MCF 10A (cell line): ENCODE results near the gene FHOD1. TPM values are rescaled to one million over a fixed set of nuclear protein-coding genes. Genes with fewer than 3 reads are reported as not detected.

Experiments
- BruUV-seq: library from RNA; stranded (reverse); fragments of 400-500 nt; replicated peaks from 2 replicates; lab custom pipeline; 2021; lab: Mats Ljungman, UMichigan
- CTCF ChIA-PET: fragments of 300-600 bp; sonication (Branson Sonifier 250); formaldehyde crosslinking; extraction: SDS; loops from one replicate; lab custom pipeline; 2021; ENCODE audit warnings: antibody characterized with exemption, inconsistent platforms; lab: Yijun Ruan, JAX
- POLR2A ChIA-PET: fragments of 300-600, 350-650 bp; sonication (Branson Sonifier 250); formaldehyde crosslinking; extraction: SDS; loops from one replicate; lab custom pipeline; 2020; ENCODE audit warnings: antibody characterized with exemption, inconsistent platforms; lab: Yijun Ruan, JAX
- DNase-seq: peaks from one replicate; pipeline ENCODE4 v3.0.0-alpha.2; 2018; ENCODE audit not compliant: unreplicated experiment
- H3K27ac Mint-ChIP-seq: one replicate; pipeline ENCODE4 v1.8.0; 2022; ENCODE audit warnings: mild to moderate bottlenecking, low read depth, mixed read lengths; ENCODE audit not compliant: unreplicated experiment
- H3K27me3 Mint-ChIP-seq: one replicate; pipeline ENCODE4 v1.8.0; 2022; ENCODE audit warnings: mixed read lengths; ENCODE audit not compliant: insufficient read depth, unreplicated experiment
- H3K36me3 Mint-ChIP-seq: one replicate; pipeline ENCODE4 v1.8.0; 2022; ENCODE audit warnings: mild to moderate bottlenecking, moderate library complexity, mixed read lengths; ENCODE audit not compliant: insufficient read depth, unreplicated experiment
- H3K4me1 Mint-ChIP-seq: one replicate; pipeline ENCODE4 v1.8.0; 2022; ENCODE audit warnings: mixed read lengths; ENCODE audit not compliant: insufficient read depth, unreplicated experiment
- H3K4me3 Mint-ChIP-seq: one replicate; pipeline ENCODE4 v1.8.0; 2022; ENCODE audit warnings: mild to moderate bottlenecking, moderate library complexity, mixed read lengths; ENCODE audit not compliant: unreplicated experiment
- H3K9me3 Mint-ChIP-seq: one replicate; pipeline ENCODE4 v1.8.0; 2022; ENCODE audit warnings: mixed read lengths; ENCODE audit not compliant: unreplicated experiment
- CTCF ChIP-seq: fragments of 200-600 bp; IDR thresholded peaks from one replicate; pipeline ENCODE4 v1.8.0; 2022; ENCODE audit warnings: antibody characterized with exemption, mild to moderate bottlenecking; ENCODE audit not compliant: unreplicated experiment
- intact Hi-C: fragments of 100-400 bp; cut with micrococcal nuclease; formaldehyde crosslinking; loops from 2 replicates; pipeline ENCODE4 v1.14.1; 2022
- total RNA-seq: library from RNA; stranded (reverse); gene quantifications from 2 replicates; pipeline ENCODE4 v1.2.3, GENCODE V29; 2022

The FHOD1 gene
- total RNA-seq, 1 experiment from 2014 or later, result 14.7 TPM

DNA sequence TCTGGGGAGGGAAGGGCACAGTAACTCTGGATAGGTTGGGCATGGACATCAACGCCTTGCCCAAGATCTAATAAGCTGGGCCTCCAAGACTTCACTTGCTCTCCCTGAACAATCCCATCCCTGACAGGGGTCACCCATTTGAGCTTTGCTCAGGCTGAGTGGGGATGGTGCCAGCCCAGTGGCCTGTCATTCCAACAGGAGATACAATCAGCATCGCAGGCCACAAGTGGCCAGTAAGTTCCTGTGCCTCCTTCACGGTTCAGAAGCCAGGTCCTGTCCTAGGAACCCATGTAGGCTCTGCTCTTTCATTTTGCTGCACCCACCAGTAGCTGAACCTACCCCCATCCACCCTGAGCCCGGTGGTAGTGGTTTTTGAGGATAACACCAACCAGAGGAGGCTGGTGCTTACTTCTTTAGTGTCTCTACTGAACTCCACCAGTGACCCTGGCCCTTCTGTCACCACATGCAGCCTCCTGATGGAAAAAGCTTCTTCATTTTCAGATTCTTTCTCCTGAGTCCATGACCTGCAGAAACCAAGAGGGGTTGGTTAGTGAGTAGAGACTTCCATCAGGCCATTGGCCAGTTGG, 47.0 kb upstream of the FHOD1 start:
- no peaks in the 10 kb centered on the region for H3K36me3 Mint-ChIP-seq
- H3K9me3 Mint-ChIP-seq, result no peaks in the 10 kb centered on the region
- no TSS peak for BruUV-seq
- no peak for DNase-seq
- peaks cover 7% of the 10 kb centered on the region for H3K4me1 Mint-ChIP-seq
- H3K27ac Mint-ChIP-seq, result no peak overlapping the region
- no peak for TF ChIP-seq CTCF
- ChIA-PET CTCF (interaction anchor here (0.6 to 4.9 kb wide), 4 partner anchors 9 to 44 kb away, joined by 3 to 35 read pairs (median 6); no protein-coding TSS in a partner anchor), POLR2A (interaction anchor here (0.7 to 1.1 kb wide), 2 partner anchors 18 to 59 kb away, joined by 3 read pairs; no protein-coding TSS in a partner anchor)
- peaks cover 16% of the 10 kb centered on the region for H3K27me3 Mint-ChIP-seq
- H3K4me3 Mint-ChIP-seq, result no peak overlapping the region
- intact Hi-C loops, result no loop called here

DNA sequence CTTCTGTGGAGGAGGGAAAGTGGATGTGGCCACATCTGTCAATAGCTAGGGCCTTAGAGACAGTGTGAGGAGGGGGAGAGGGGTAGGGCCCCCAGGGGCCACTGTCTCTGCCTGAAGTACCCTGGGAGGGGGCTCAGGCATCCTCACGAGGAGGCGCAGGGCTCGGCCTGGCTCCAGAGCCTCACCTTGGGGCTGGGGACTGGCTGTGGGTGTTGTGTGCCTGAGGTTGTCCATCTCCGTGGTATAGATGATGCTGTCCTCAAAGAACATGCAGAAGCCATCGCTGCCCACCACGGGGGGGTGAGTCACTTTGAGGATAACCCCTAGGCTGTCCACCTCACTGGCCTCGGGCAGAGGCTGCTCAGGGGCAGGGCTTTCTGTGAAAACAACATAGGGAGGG, 44.2 kb upstream of the FHOD1 start:
- no peak for DNase-seq
- no TSS peak for BruUV-seq
- Mint-ChIP-seq H3K4me1 (peaks cover 4% of the 10 kb centered on the region), H3K36me3 (no peaks in the 10 kb centered on the region), H3K4me3 (no peak overlapping the region), H3K27ac (no peak overlapping the region), H3K27me3 (peaks cover 16% of the 10 kb centered on the region), H3K9me3 (no peaks in the 10 kb centered on the region)
- ChIA-PET CTCF (interaction anchor here (0.5 kb wide), 1 partner anchor 164 kb away, joined by 3 read pairs; no protein-coding TSS in a partner anchor), POLR2A (interaction anchor here (1.5 kb wide), 1 partner anchor 45 kb away, joined by 3 read pairs; no protein-coding TSS in a partner anchor)
- intact Hi-C loops, result no loop called here
- TF ChIP-seq CTCF, result no peak

DNA sequence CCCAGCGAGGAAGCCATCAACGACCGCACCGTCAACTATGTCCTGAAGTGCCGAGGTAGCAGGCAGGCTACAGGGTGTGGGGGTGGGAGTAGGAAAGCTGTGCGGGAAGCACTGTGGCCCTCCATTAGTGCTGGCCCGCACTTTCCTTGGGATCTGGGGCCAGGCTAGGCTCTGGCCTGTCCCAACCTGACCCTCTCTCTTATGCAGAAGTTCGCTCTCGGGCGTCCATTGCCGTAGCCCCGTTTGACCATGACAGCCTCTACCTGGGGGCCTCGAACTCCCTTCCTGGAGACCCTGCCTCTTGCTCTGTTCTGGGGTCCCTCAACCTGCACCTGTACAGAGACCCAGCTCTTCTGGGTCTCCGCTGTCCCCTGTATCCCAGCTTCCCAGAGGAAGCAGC, 40.7 kb upstream of the FHOD1 start:
- H3K4me1 Mint-ChIP-seq, result peaks cover 13% of the 10 kb centered on the region
- BruUV-seq, result no TSS peak
- no peaks in the 10 kb centered on the region for H3K9me3 Mint-ChIP-seq
- intact Hi-C loops, result no loop called here
- peaks cover 9% of the 10 kb centered on the region for H3K27me3 Mint-ChIP-seq
- no peak overlapping the region for H3K27ac Mint-ChIP-seq
- peaks cover 7% of the 10 kb centered on the region for H3K36me3 Mint-ChIP-seq
- H3K4me3 Mint-ChIP-seq, result no peak overlapping the region
- no peak for TF ChIP-seq CTCF
- DNase-seq, result no peak
- POLR2A ChIA-PET, result interaction anchor here (0.7 kb wide), 1 partner anchor 59 kb away, joined by 4 read pairs; no protein-coding TSS in a partner anchor
- CTCF ChIA-PET, result interaction anchor here (0.6 to 3.0 kb wide), 3 partner anchors 10 to 128 kb away, joined by 3 to 14 read pairs (median 3); partner anchors contain the start of gene ZDHHC1

DNA sequence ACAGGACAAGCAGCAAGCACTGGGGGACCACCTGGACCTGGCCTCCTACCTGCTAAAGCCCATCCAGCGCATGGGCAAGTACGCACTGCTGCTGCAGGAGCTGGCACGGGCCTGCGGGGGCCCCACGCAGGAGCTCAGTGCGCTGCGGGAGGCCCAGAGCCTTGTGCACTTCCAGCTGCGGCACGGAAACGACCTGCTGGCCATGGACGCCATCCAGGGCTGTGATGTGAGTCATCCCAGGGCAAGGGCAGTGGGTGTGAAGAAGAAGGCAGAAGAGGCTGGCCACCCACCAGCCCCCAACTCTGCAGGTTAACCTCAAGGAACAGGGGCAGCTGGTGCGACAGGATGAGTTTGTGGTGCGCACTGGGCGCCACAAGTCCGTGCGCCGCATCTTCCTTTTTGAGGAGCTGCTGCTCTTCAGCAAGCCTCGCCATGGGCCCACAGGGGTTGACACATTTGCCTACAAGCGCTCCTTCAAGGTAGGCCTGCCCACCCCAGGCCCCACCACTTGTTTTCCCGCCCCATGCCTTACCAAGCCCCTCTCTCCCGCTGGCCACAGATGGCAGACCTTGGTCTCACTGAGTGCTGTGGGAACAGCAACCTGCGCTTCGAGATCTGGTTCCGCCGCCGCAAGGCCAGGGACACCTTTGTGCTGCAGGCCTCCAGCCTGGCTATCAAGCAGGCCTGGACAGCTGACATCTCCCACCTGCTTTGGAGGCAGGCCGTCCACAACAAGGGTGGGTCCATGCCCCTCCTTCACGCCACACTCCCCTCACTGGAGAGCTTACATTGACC, 39.4 kb upstream of the FHOD1 start:
- no TSS peak for BruUV-seq
- Mint-ChIP-seq H3K4me3 (no peak overlapping the region), H3K27me3 (no peaks in the 10 kb centered on the region), H3K9me3 (no peaks in the 10 kb centered on the region), H3K36me3 (peaks cover 7% of the 10 kb centered on the region), H3K4me1 (peaks cover 15% of the 10 kb centered on the region), H3K27ac (no peak overlapping the region)
- CTCF ChIA-PET, result interaction anchor here (0.6 to 3.0 kb wide), 9 partner anchors 9 to 142 kb away, joined by 3 to 37 read pairs (median 9); partner anchors contain the start of gene FHOD1
- no peak for TF ChIP-seq CTCF
- no peak for DNase-seq
- POLR2A ChIA-PET, result interaction anchor here (2.2 kb wide), 1 partner anchor 26 kb away, joined by 7 read pairs; no protein-coding TSS in a partner anchor
- intact Hi-C loops, result no loop called here
